A549 (cell line): Measurements from ENCODE around the gene CNKSR2. TPM values are rescaled to one million over a fixed set of nuclear protein-coding genes. Genes with fewer than 3 reads are reported as not detected.

Experiments
- ATAC-seq, 2 experiments: fragments of 200-7000 bp in 1 of 2; fragments of >200 bp in 1 of 2; cut with Nextera tagmentation in 1 of 2; cut with Tn5 transposase in 1 of 2; 3 replicates each; pipeline versions ENCODE4 v1.8.0 to v1.9.1; 2018 to 2020; ENCODE audit warnings: mild to moderate bottlenecking in 1 of 2, moderate library complexity in 1 of 2
- CTCF ChIA-PET: fragments of 300-600 bp; sonication (Branson Sonifier 250); formaldehyde crosslinking; extraction: SDS; loops from one replicate; lab custom pipeline; 2021; ENCODE audit warnings: antibody characterized with exemption, inconsistent platforms; lab: Yijun Ruan, JAX
- POLR2A ChIA-PET: fragments of 350-600 bp; formaldehyde crosslinking; extraction: SDS; loops from one replicate; lab custom pipeline; 2021; ENCODE audit warnings: antibody characterized with exemption, inconsistent platforms; lab: Yijun Ruan, JAX
- DNase-seq, 2 experiments: peaks; one replicate each; pipeline versions ENCODE4 v3.0.0 to v3.0.0-alpha.2; 2011 to 2016; ENCODE audit warnings: low read depth in 1 of 2, low spot score in 1 of 2
- FAIRE-seq: peaks from 2 replicates; lab custom pipeline; 2011; peaks lifted over from hg19 to GRCh38; lab: Jason Lieb, UNC
- H3K27ac ChIP-seq, 2 experiments: fragments of >200 bp; sonication (Bioruptor Twin); formaldehyde crosslinking; 3 replicates each; pipeline ENCODE4 v1.5.1; 2016 to 2017
- H3K4me1 ChIP-seq: fragments of >200 bp; sonication (Bioruptor Twin); formaldehyde crosslinking; 3 replicates; pipeline ENCODE4 v1.6.1; 2016
- H3K4me2 ChIP-seq: fragments of >200 bp; sonication (Bioruptor Twin); formaldehyde crosslinking; 3 replicates; pipeline ENCODE4 v1.6.1; 2016
- H3K4me3 ChIP-seq: fragments of >200 bp; sonication (Bioruptor Twin); formaldehyde crosslinking; 3 replicates; pipeline ENCODE4 v1.5.1; 2016
- H3K9me3 ChIP-seq: fragments of >200 bp; sonication (Bioruptor Twin); formaldehyde crosslinking; 3 replicates; pipeline ENCODE4 v1.6.1; 2016
- CEBPB ChIP-seq, 2 experiments: fragments of >200 bp in 1 of 2; sonication (Bioruptor Twin) in 1 of 2; formaldehyde crosslinking in 1 of 2; IDR thresholded peaks; 2 replicates each; pipeline ENCODE4 v1.6.1; 2012 to 2016
- CHD2 ChIP-seq: fragments of 150-350 bp; IDR thresholded peaks from 2 replicates; pipeline ENCODE4 v1.6.1; 2014; ENCODE audit warnings: low read length; ENCODE audit not compliant: partially characterized antibody
- EHF ChIP-seq: fragments of 250-450 bp; sonication (Bioruptor Pico); IDR thresholded peaks from 2 replicates; pipeline ENCODE4 v1.5.0; 2020; ENCODE audit warnings: mild to moderate bottlenecking
- ELK1 ChIP-seq: fragments of 150-350 bp; IDR thresholded peaks from 2 replicates; pipeline ENCODE4 v1.6.1; 2014; ENCODE audit warnings: low read depth, mild to moderate bottlenecking, low read length
- ESRRA ChIP-seq: fragments of 150-350 bp; IDR thresholded peaks from 2 replicates; pipeline ENCODE4 v1.6.1; 2014; ENCODE audit warnings: mild to moderate bottlenecking, low read length, borderline replicate concordance
- FOXS1 ChIP-seq: fragments of 250-450 bp; sonication (Bioruptor Pico); IDR thresholded peaks from 2 replicates; pipeline ENCODE4 v1.5.0; 2020; ENCODE audit warnings: mild to moderate bottlenecking, moderate library complexity
- HOXB5 ChIP-seq: fragments of 250-450 bp; sonication (Bioruptor Pico); IDR thresholded peaks from 2 replicates; pipeline ENCODE4 v1.5.0; 2020; ENCODE audit warnings: mild to moderate bottlenecking, moderate library complexity
- KDM5A ChIP-seq: fragments of 200-600 bp; sonication (generic); IDR thresholded peaks from 2 replicates; pipeline ENCODE4 v1.6.1; 2016; ENCODE audit warnings: antibody characterized with exemption, mild to moderate bottlenecking
- MAZ ChIP-seq: fragments of 150-350 bp; IDR thresholded peaks from 2 replicates; pipeline ENCODE4 v1.6.1; 2014; ENCODE audit warnings: antibody characterized with exemption, low read depth, low read length, borderline replicate concordance
- MYC ChIP-seq: IDR thresholded peaks from 2 replicates; pipeline ENCODE4 v1.6.1; 2012; ENCODE audit warnings: mild to moderate bottlenecking, inconsistent platforms, low read length, improper control_type of control experiment, borderline replicate concordance
- NR3C1 ChIP-seq: fragments of >200 bp; sonication (Bioruptor Twin); formaldehyde crosslinking; IDR thresholded peaks from 3 replicates; pipeline ENCODE4 v1.6.1; 2017
- POLR2A ChIP-seq: IDR thresholded peaks from 2 replicates; pipeline ENCODE4 v1.6.1; 2012; ENCODE audit warnings: mild to moderate bottlenecking, low read length
- ZNF302 ChIP-seq: fragments of 250-450 bp; sonication (Bioruptor Pico); IDR thresholded peaks from 2 replicates; pipeline ENCODE4 v1.9.0; 2021; ENCODE audit warnings: inconsistent platforms, mild to moderate bottlenecking, moderate library complexity
- WGBS: methylation state at CpG from one replicate; pipeline ENCODE4 v1.1.6; 2017; ENCODE audit errors: missing lambda C conversion rate; 5-methylcytosine and 5-hydroxymethylcytosine counted together
- polyA plus RNA-seq, 4 experiments: library from polyadenylated mRNA; depleted of rRNA in 3 of 4; stranded (reverse); fragments of >200 nt; fragmentation: RNase III in 1 of 4; extraction: RNeasy Plus Mini Kit Qiagen cat#74134 plus additional on column Dnase treatment in 1 of 4; gene quantifications; 2 replicates in 3 of 4; 3 replicates in 1 of 4; pipeline ENCODE4 v1.2.3, GENCODE V29; 2011 to 2017
- TF ChIP-seq, protein P1 (sequence below): fragments of 250-450 bp; sonication (Bioruptor Pico); IDR thresholded peaks from 2 replicates; pipeline ENCODE4 v1.5.0; 2021; ENCODE audit warnings: mild to moderate bottlenecking, moderate library complexity, borderline replicate concordance
- TF ChIP-seq, protein P2 (sequence below): IDR thresholded peaks from 2 replicates; pipeline ENCODE4 v1.6.1; 2012
- TF ChIP-seq, protein P3 (sequence below): fragments of >200 bp; sonication (Bioruptor Twin); formaldehyde crosslinking; IDR thresholded peaks from 3 replicates; pipeline ENCODE4 v1.6.1; 2016

The CNKSR2 gene
- polyA plus RNA-seq, 2 of the 4 experiments (the other 2 are of a cell fraction): 5.8 to 11.4 TPM

DNA sequence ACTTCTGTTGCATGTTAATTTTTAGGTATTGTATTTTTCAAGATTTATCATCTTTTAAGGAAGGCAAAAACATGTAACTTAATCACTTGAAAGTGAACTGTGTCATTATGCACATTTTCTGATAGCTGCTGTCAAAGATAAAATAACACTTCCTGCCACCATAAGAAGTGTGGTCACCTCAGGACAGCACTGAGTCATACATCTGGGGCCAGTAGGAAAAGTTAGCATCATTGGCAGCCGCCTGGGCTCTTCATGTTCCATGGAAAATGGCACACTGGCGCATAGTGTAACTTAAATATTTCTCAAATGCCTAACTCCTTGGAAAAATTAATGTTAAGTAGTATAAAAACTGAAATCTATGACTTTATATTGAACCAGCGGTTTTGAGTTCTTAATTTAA, 24.2 kb downstream of the CNKSR2 start (continued):
- TF ChIP-seq, protein P1, sequence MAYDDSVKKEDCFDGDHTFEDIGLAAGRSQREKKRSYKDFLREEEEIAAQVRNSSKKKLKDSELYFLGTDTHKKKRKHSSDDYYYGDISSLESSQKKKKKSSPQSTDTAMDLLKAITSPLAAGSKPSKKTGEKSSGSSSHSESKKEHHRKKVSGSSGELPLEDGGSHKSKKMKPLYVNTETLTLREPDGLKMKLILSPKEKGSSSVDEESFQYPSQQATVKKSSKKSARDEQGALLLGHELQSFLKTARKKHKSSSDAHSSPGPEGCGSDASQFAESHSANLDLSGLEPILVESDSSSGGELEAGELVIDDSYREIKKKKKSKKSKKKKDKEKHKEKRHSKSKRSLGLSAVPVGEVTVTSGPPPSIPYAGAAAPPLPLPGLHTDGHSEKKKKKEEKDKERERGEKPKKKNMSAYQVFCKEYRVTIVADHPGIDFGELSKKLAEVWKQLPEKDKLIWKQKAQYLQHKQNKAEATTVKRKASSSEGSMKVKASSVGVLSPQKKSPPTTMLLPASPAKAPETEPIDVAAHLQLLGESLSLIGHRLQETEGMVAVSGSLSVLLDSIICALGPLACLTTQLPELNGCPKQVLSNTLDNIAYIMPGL: no peak
- no peak for TF ChIP-seq MYC
- no peak for TF ChIP-seq EHF (CRISPR knock-in tag)
- TF ChIP-seq, protein P2, sequence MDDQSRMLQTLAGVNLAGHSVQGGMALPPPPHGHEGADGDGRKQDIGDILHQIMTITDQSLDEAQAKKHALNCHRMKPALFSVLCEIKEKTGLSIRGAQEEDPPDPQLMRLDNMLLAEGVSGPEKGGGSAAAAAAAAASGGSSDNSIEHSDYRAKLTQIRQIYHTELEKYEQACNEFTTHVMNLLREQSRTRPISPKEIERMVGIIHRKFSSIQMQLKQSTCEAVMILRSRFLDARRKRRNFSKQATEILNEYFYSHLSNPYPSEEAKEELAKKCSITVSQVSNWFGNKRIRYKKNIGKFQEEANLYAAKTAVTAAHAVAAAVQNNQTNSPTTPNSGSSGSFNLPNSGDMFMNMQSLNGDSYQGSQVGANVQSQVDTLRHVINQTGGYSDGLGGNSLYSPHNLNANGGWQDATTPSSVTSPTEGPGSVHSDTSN: no peak
- TF ChIP-seq, protein P3, sequence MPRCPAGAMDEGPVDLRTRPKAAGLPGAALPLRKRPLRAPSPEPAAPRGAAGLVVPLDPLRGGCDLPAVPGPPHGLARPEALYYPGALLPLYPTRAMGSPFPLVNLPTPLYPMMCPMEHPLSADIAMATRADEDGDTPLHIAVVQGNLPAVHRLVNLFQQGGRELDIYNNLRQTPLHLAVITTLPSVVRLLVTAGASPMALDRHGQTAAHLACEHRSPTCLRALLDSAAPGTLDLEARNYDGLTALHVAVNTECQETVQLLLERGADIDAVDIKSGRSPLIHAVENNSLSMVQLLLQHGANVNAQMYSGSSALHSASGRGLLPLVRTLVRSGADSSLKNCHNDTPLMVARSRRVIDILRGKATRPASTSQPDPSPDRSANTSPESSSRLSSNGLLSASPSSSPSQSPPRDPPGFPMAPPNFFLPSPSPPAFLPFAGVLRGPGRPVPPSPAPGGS: no peak
- TF ChIP-seq NR3C1: no peak

DNA sequence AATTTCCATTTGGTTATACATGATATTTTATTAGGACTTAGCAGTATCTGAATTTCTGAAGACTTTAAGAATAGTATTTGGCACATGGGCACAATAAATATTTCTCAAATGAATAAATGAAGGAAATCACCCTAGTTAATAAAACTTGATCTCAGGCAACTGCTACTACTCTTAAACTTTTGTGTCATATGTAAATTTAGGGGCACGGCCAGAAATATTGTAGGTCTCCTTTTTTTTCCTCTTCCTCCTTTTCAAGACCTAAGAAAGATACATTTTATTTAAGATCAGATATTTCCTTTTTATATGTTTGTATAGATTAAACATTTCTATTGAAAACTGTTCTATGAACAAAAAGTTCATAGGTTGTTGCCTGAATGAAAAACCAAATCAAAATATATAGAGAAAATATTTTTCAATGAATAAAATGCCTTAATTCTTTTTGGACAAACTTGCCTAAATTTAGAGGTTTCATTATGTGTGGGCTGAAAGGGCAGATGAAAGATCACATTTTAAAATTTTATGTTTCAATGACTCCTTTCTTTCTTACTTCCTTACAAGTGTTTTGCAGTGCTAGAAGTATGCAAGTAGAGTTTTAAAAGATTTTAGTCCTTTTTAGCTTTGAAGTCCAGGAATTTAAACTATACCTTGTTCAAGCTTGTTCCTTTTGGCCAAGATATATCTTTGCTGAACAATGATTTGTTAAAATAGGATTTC, 26.3 kb downstream of the CNKSR2 start:
- FAIRE-seq (peak; percentile 80), DNase-seq (no peak), ATAC-seq (no peak)
- CTCF ChIA-PET: no interaction called here
- no peaks in the 10 kb centered on the region for H3K9me3 ChIP-seq
- POLR2A ChIA-PET: no interaction called here
- TF ChIP-seq CEBPB (IDR thresholded peaks at IDR 0.05): no peak
- TF ChIP-seq POLR2A: no peak
- TF ChIP-seq ESRRA: no peak
- no peak for TF ChIP-seq MAZ
- no peak for TF ChIP-seq CHD2
- no peak for TF ChIP-seq FOXS1
- no peak overlapping the region for H3K27ac ChIP-seq
- H3K4me2 ChIP-seq: no peak overlapping the region
- H3K4me3 ChIP-seq: no peak overlapping the region
- 67% methylated on average over 1 of the region's 1 CpG for WGBS
- peaks cover 6% of the 10 kb centered on the region; the same call in 1 of the 3 replicates for H3K4me1 ChIP-seq

DNA sequence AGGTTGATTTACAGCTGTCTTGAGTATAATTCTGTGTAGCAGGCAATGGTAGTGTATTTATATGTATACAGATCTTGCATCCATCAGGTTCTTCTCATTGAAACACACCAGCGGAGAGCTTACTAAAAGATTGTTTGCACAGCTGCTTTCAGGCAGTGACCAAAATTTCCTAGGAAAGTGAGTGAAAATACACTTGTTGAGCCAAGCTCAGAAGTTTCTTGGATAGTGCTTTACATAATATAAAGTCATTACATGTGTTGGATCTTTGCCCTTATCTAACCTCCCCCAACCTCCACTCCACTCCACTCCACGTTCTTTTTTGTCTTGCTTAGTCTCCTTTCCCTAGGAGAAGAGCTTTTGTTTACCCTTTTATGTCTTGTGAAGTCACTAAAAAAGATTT, 34.1 kb downstream of the CNKSR2 start:
- Histone ChIP-seq H3K9me3 (no peaks in the 10 kb centered on the region), H3K4me3 (no peak overlapping the region), H3K27ac (no peak overlapping the region), H3K4me1 (peaks cover 31% of the 10 kb centered on the region), H3K4me2 (no peak overlapping the region)
- no peak for TF ChIP-seq ELK1
- FAIRE-seq (peak; percentile 65), DNase-seq (no peak), ATAC-seq (no peak)
- WGBS: 44% methylated on average over 2 of the region's 2 CpGs
- CTCF ChIA-PET: interaction anchor here (1.3 kb wide), 1 partner anchor 878 kb away, joined by 3 read pairs; no protein-coding TSS in a partner anchor
- POLR2A ChIA-PET: no interaction called here

GRCh38 chrX:21408788-21409187, 34.6 kb downstream of the CNKSR2 start:
- Histone ChIP-seq H3K27ac (no peak overlapping the region), H3K4me3 (no peak overlapping the region), H3K4me2 (no peak overlapping the region), H3K4me1 (peaks cover 31% of the 10 kb centered on the region), H3K9me3 (peaks cover under 1% of the 10 kb centered on the region; the same call in 1 of the 3 replicates)
- ChIA-PET CTCF (interaction anchor here (1.3 kb wide), 1 partner anchor 879 kb away, joined by 3 read pairs; no protein-coding TSS in a partner anchor), POLR2A (no interaction called here)
- ATAC-seq (no peak), DNase-seq (no peak), FAIRE-seq (no peak)
- WGBS: 39% methylated on average over 1 of the region's 1 CpG
- TF ChIP-seq KDM5A (no peak), HOXB5 (no peak), ZNF302 (CRISPR knock-in tag) (no peak)
